Keratinocyte (primary cell): ENCODE measurements around the gene CDHR2. TPM values are rescaled to one million over a fixed set of nuclear protein-coding genes. Genes with fewer than 3 reads are reported as not detected.

Experiments used
- DNase-seq: peaks from one replicate; pipeline ENCODE4 v3.0.0-alpha.2; 2011; ENCODE audit warnings: low read depth, missing footprints, low spot score
- FAIRE-seq: peaks from 2 replicates; lab custom pipeline; 2011; peaks lifted over from hg19 to GRCh38; lab: Jason Lieb, UNC
- H2AFZ ChIP-seq: 2 replicates; pipeline ENCODE4 v1.6.0; 2012; ENCODE audit warnings: low read length, control low read depth, inconsistent platforms; ENCODE audit not compliant: control insufficient read depth
- H3K27ac ChIP-seq: 2 replicates; pipeline ENCODE4 v1.5.1; 2011; ENCODE audit warnings: low read length; ENCODE audit not compliant: control insufficient read depth, insufficient read depth
- H3K27me3 ChIP-seq: 3 replicates; pipeline ENCODE4 v1.6.0; 2011; ENCODE audit warnings: low read length; ENCODE audit not compliant: control insufficient read depth, insufficient read depth; ENCODE audit errors: extremely low read depth
- H3K36me3 ChIP-seq, 2 experiments: 2 replicates in 1 of 2; 3 replicates in 1 of 2; pipeline ENCODE4 v1.5.1; 2011; ENCODE audit warnings: low read length in 2 of 2, mild to moderate bottlenecking in 1 of 2; ENCODE audit not compliant: control insufficient read depth in 2 of 2, insufficient read depth in 2 of 2; ENCODE audit errors: extremely low read depth in 1 of 2
- H3K4me1 ChIP-seq: 3 replicates; pipeline ENCODE4 v1.5.1; 2011; ENCODE audit warnings: low read length; ENCODE audit not compliant: control insufficient read depth, insufficient read depth; ENCODE audit errors: extremely low read depth
- H3K4me2 ChIP-seq: 3 replicates; pipeline ENCODE4 v1.6.0; 2011; ENCODE audit warnings: low read depth, low read length; ENCODE audit not compliant: control insufficient read depth, insufficient read depth; ENCODE audit errors: extremely low read depth
- H3K4me3 ChIP-seq, 3 experiments: fragments of 200-600 bp in 1 of 3; sonication (generic) in 1 of 3; 2 replicates in 2 of 3; 3 replicates in 1 of 3; pipeline ENCODE4 v1.5.1; 2011 to 2016; ENCODE audit warnings: low read length in 3 of 3, mild to moderate bottlenecking in 3 of 3, control low read depth in 2 of 3, inconsistent platforms in 1 of 3, low read depth in 1 of 3, mixed read lengths in 1 of 3, mixed run types in 1 of 3, moderate library complexity in 1 of 3; ENCODE audit not compliant: control insufficient read depth in 2 of 3, insufficient read depth in 2 of 3; ENCODE audit errors: extremely low read depth in 1 of 3
- H3K79me2 ChIP-seq: 2 replicates; pipeline ENCODE4 v1.6.0; 2012; ENCODE audit warnings: low read length; ENCODE audit not compliant: control insufficient read depth, insufficient read depth
- H3K9ac ChIP-seq: 3 replicates; pipeline ENCODE4 v1.6.0; 2011; ENCODE audit warnings: low read length; ENCODE audit not compliant: control insufficient read depth, insufficient read depth; ENCODE audit errors: extremely low read depth
- H3K9me1 ChIP-seq: 3 replicates; pipeline ENCODE4 v1.6.0; 2011; ENCODE audit warnings: low read length; ENCODE audit not compliant: control insufficient read depth, insufficient read depth; ENCODE audit errors: extremely low read depth
- H3K9me3 ChIP-seq: 2 replicates; pipeline ENCODE4 v1.5.1; 2012; ENCODE audit warnings: low read depth, low read length; ENCODE audit not compliant: control insufficient read depth
- H4K20me1 ChIP-seq: 3 replicates; pipeline ENCODE4 v1.6.0; 2011; ENCODE audit warnings: low read length; ENCODE audit not compliant: control insufficient read depth, insufficient read depth; ENCODE audit errors: extremely low read depth
- EZH2 ChIP-seq: IDR thresholded peaks from one replicate; pipeline ENCODE4 v1.6.1; 2012; ENCODE audit warnings: inconsistent platforms, mild to moderate bottlenecking, low read length, moderate library complexity
- dilution Hi-C: fragments of 300-500 bp; cut with MboI; formaldehyde crosslinking; loops from one replicate; pipeline ENCODE4 v1.7.0; 2020; ENCODE audit warnings: low sequenced_read_pairs; ENCODE audit not compliant: extremely low pct_ligation_motif_present
- polyA plus RNA-seq, 5 experiments: library from polyadenylated mRNA; depleted of rRNA in 3 of 5; stranded (reverse) in 3 of 5; stranded (forward) in 1 of 5; unstranded in 1 of 5; fragments of >200 nt; gene quantifications; 1 replicate in 1 of 5; 2 replicates in 3 of 5; 3 replicates in 1 of 5; pipeline versions ENCODE4 v1.2.1 to v1.2.3, GENCODE V29; 2011 to 2012; ENCODE audit warnings: missing spikeins in 2 of 5, low read depth in 1 of 5, low replicate concordance in 1 of 5
- TF ChIP-seq, protein P1 (sequence below), 3 experiments: IDR thresholded peaks in 1 of 3; conservative IDR thresholded peaks in 1 of 3; optimal IDR thresholded peaks in 1 of 3; 2 replicates in 2 of 3; 3 replicates in 1 of 3; pipeline versions ENCODE3 to v1.5.1; 2011; ENCODE audit warnings: low read length in 3 of 3, mild to moderate bottlenecking in 3 of 3, moderate library complexity in 2 of 3, control low read depth in 1 of 3, inconsistent platforms in 1 of 3; ENCODE audit not compliant: insufficient read depth in 2 of 3; ENCODE audit errors: extremely low read depth in 1 of 3

Gene CDHR2
- polyA plus RNA-seq, 1 donor (not counting 4 experiments of a cell fraction or from before 2014, with no cell fraction given): not detected

DNA sequence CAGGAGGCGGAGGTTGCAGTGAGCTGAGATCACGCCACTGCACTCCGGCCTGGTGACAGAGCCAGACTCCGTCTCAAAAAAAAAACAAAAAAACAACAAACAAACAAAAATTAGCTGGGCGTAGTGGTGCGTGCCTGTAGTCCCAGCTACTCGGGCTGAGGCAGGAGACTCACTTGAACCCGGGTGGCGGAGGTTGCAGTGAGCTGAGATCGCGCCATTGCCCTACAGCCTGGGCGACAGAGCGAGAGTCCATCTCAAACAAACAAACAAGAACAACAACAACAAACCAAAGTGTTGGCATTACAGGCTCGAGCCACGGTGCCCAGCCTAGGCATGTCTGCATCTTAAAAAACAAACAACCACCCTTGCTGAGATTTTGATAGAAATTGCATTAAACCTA is 24.2 kb upstream of the CDHR2 start:
- Histone ChIP-seq H3K27me3 (no peaks in the 10 kb centered on the region), H3K4me2 (no peak overlapping the region), H2AFZ (no peak overlapping the region), H3K79me2 (no peaks in the 10 kb centered on the region), H3K9me1 (peaks cover 3% of the 10 kb centered on the region), H3K4me1 (peaks cover 11% of the 10 kb centered on the region), H3K36me3 (peaks cover 18 to 19% of the 10 kb centered on the region in 2 experiments), H3K9ac (no peak overlapping the region), H3K4me3 (no peak overlapping the region), H3K9me3 (no peaks in the 10 kb centered on the region), H4K20me1 (no peaks in the 10 kb centered on the region), H3K27ac (no peak overlapping the region)
- dilution Hi-C loops: no loop called here
- TF ChIP-seq EZH2: no peak
- TF ChIP-seq, protein P1, sequence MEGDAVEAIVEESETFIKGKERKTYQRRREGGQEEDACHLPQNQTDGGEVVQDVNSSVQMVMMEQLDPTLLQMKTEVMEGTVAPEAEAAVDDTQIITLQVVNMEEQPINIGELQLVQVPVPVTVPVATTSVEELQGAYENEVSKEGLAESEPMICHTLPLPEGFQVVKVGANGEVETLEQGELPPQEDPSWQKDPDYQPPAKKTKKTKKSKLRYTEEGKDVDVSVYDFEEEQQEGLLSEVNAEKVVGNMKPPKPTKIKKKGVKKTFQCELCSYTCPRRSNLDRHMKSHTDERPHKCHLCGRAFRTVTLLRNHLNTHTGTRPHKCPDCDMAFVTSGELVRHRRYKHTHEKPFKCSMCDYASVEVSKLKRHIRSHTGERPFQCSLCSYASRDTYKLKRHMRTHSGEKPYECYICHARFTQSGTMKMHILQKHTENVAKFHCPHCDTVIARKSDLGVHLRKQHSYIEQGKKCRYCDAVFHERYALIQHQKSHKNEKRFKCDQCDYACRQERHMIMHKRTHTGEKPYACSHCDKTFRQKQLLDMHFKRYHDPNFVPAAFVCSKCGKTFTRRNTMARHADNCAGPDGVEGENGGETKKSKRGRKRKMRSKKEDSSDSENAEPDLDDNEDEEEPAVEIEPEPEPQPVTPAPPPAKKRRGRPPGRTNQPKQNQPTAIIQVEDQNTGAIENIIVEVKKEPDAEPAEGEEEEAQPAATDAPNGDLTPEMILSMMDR (optimal IDR thresholded peaks at IDR 0.05 in 1 of 3, IDR thresholded peaks at IDR 0.05 in 1 of 3, conservative IDR thresholded peaks at IDR 0.05 in 1 of 3; ENCODE audit: extremely low read depth in 1 of 3, insufficient read depth in 2 of 3, low read length in 3 of 3): no peak
- FAIRE-seq: no peak
- DNase-seq: no peak

DNA sequence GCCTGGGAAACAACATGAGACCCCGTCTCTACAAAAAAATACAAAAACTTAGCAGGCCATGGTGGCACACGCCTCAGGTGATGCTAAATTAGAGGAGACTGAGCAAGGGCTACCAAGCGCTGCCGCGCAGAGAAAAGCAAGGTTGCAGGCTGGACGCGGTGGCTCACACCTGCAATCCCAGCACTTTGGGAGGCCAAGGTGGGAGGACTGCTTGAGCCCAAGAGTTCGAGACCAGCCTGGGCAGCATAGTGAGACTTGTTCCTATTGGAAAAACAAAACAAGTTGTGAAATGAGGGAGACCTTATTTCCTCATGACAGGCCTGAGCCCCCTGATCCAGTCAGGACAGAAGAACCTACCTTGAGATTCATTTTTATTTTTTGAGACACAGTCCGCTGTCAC is 23.5 kb upstream of the CDHR2 start:
- dilution Hi-C loops: no loop called here
- TF ChIP-seq, protein P1 (optimal IDR thresholded peaks at IDR 0.05 in 1 of 3, IDR thresholded peaks at IDR 0.05 in 1 of 3, conservative IDR thresholded peaks at IDR 0.05 in 1 of 3; ENCODE audit: extremely low read depth in 1 of 3, insufficient read depth in 2 of 3, low read length in 3 of 3): no peak
- TF ChIP-seq EZH2: no peak
- Histone ChIP-seq H3K9me3 (no peaks in the 10 kb centered on the region), H3K9ac (no peak overlapping the region), H2AFZ (no peak overlapping the region), H3K27ac (no peak overlapping the region), H3K9me1 (peaks cover 3% of the 10 kb centered on the region), H3K4me1 (peaks cover 11% of the 10 kb centered on the region), H3K4me3 (no peak overlapping the region), H3K79me2 (no peaks in the 10 kb centered on the region), H3K36me3 (peaks cover 18 to 21% of the 10 kb centered on the region in 2 experiments), H3K4me2 (no peak overlapping the region), H3K27me3 (no peaks in the 10 kb centered on the region), H4K20me1 (no peaks in the 10 kb centered on the region)
- DNase-seq: no peak
- no peak for FAIRE-seq
